Lower leg skin (tissue), 3 donors: ENCODE data around the gene RHOU.

ENCODE experiments used
- POLR2A ChIP-seq, 2 donors: fragments of 450-650 bp; IDR thresholded peaks; one replicate each; pipeline ENCODE4 v1.6.1; 2016 to 2017; ENCODE audit warnings: antibody characterized with exemption in 2 of 2, mild to moderate bottlenecking in 1 of 2, moderate library complexity in 1 of 2
- TF ChIP-seq, protein P1 (sequence below), 3 donors: fragments of 450-650 bp; IDR thresholded peaks; one replicate each; pipeline ENCODE4 v1.5.1; 2016; ENCODE audit warnings: antibody characterized with exemption in 3 of 3, mild to moderate bottlenecking in 3 of 3, moderate library complexity in 2 of 3

DNA sequence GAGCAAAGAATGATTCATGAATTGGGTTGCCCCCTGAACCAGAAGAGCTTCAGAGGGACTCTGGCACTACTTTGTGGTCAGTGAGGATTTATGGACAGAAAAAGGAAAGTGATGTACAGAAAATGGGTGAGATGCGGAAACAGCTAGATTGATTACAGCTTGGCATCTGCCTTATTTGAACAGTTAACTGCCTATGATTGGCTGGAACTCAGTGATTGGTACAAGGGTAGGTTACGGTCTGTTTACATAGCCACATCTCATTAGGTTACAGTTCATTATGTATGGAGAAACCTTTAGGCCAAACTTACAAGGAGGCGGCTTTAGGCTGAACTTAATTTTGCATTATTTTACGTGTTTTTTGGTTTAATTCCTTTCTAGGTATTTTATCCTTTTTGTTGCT lies 29.0 kb upstream of the RHOU start:
- no peak for TF ChIP-seq POLR2A (IDR thresholded peaks at IDR 0.05)
- TF ChIP-seq, protein P1, sequence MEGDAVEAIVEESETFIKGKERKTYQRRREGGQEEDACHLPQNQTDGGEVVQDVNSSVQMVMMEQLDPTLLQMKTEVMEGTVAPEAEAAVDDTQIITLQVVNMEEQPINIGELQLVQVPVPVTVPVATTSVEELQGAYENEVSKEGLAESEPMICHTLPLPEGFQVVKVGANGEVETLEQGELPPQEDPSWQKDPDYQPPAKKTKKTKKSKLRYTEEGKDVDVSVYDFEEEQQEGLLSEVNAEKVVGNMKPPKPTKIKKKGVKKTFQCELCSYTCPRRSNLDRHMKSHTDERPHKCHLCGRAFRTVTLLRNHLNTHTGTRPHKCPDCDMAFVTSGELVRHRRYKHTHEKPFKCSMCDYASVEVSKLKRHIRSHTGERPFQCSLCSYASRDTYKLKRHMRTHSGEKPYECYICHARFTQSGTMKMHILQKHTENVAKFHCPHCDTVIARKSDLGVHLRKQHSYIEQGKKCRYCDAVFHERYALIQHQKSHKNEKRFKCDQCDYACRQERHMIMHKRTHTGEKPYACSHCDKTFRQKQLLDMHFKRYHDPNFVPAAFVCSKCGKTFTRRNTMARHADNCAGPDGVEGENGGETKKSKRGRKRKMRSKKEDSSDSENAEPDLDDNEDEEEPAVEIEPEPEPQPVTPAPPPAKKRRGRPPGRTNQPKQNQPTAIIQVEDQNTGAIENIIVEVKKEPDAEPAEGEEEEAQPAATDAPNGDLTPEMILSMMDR (IDR thresholded peaks at IDR 0.05): no peak
